Stimulated activated CD4-positive, alpha-beta T cell treated with anti-CD3 and anti-CD28 coated beads, Interleukin-4, amount 100 ng/mL, for 48 hours (primary cell): Measurements from ENCODE around the gene VPS25.
"Not testable (repeated sequence)": the region's sequence is repeated elsewhere in the genome, so short reads cannot be mapped to it uniquely, and the experiment has no call there.

Experiments
- DNase-seq, 2 donors: peaks; one replicate each; pipeline ENCODE4 v3.0.0-alpha.2; 2020; ENCODE audit warnings: low read depth in 2 of 2

VPS25 gene

DNA sequence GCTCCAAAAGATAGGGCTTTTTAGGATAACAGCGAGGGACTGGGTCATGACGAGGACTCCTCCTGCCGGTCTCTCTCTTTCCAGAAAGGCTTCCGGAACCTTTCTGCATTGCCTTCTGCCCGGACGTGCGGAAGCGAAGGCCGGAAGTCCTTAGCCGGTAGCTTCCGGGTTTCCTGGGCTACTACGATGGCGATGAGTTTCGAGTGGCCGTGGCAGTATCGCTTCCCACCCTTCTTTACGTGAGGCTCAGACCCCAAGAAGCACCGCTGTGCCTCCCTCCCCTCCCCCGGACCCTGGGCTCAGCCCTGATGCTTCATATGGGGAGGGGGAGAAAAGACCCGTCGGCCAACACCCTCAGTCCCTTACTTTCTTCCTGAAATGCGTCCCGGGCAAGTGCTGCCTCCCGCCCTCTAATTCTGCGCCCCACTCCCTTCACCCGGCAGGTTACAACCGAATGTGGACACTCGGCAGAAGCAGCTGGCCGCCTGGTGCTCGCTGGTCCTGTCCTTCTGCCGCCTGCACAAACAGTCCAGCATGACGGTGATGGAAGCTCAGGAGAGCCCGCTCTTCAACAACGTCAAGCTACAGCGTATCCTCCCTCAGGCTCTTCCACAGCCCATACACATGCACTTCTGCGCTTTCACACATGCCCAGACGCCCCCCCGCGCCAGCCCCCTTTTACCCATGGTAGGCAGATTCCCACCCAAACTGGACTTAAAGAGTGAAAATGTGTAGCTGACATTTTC is at the start of gene VPS25:
TSS of gene VPS25 (plus strand) at position 160 of the 746 bp plus-strand sequence. CDS start at position 187, 27 bp downstream.
- peak; percentile 59 to 68 for DNase-seq

GRCh38 chr17:42723636-42724035 is 49.6 kb upstream of the VPS25 start:
- no peak for DNase-seq

GRCh38 chr17:42725143-42725542 is 48.1 kb upstream of the VPS25 start:
- DNase-seq = no peak

DNA sequence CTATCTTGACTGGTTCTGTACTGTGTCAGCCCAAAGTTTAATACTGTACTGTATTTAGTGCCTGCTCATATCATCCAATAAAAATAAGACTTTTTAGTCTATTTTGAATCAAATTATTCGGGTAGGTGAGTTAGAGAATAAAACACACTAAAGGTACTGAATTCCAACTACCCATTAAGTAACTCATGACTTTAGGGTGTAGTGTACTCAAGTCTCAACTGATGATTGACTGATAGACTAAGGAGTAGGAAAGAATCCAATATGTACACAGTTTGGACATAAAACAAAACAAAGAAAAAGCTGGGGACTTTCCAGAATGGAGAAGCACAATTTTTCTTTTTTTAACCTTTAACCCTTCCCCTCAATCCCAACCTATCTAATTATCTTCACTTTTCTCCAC is 32.5 kb upstream of the VPS25 start:
- DNase-seq = no peak

DNA sequence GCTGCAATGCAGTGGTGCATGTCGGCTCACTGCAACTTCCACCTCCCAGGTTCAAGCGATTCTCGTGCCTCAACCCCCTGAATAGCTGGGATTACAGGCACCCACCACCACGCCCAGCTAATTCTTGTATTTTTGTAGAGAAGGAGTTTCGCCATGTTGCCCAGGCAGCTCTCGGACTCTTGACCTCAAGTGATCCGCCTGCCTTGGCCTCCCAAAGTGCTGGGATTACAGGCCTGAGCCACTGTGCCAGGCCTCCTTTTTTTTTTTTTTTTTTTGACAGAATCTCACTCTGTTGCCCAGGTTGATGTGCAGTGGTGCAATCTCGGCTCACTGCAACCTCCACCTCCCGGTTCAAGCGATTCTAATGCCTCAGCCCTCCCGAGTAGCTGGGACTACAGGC is 30.3 kb upstream of the VPS25 start:
- DNase-seq = not testable (repeated sequence)

DNA sequence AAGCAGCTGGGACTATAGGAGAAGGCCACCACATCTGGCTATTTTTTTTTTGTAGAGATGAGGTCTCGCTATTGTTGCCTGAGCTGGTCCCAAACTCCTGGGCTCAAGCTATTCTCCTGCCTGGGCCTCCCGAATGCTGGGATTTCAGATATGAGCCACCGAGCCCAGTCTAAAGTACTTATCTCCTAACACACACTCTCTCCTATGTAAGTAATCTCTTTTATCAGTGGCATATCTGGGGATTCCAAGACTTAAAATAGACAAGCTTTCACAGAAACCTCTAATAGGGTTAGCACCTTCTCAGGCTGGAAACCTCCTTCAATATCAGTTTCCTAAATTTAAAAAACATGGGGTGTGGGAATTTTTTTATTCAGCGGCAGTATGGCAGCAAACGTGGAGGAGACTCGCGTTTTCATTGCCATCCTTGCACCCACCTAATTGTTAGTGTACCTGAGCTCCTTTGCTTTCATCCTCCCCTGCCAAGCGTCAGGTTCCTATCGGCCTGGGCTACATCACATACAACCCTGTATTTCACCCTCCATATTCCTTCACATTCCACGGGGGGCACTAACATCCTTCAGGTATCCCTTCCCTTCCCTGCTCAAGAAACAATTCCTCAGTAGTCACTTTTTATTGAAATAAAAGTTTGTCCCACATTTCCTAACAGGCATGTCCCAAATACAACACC is 29.5 kb upstream of the VPS25 start:
- no peak for DNase-seq

DNA sequence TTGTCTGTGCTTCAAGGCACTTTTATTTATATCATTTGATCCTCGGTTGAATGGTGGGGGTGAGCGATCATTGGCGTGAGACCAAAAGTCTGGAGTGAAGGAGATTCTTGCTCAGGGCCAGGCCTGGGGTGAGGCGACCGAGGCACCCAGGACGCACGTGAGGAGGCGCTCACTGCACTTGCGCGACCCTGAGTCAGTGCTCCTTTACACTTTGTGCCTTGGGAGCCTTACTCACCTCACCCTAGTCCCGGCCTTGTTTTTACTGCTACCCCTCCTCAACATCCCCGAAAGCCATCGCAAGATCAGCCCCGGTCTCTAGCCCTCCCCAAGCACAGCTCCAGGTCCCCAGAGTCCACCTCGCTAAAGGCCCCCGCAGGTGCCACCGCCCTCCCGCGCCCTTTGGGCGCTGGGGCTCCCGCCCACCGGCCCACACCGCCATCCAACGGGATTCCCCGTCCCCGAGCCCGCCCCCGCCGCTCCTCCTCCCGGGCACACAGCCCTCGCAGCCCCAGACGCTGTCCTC is 28.9 kb upstream of the VPS25 start:
- DNase-seq = peak; percentile 58 to 70

GRCh38 chr17:42744806-42745617 is 28.2 kb upstream of the VPS25 start, which contains the start of gene EZH1:
Gene EZH1 (minus strand): TSS chr17:42745040. CDS start chr17:42728941, 16,099 bp downstream.
- peak; percentile 86 to 87 for DNase-seq

- no peak for DNase-seq
These were observed 24.9 kb upstream of the VPS25 start for GRCh38 chr17:42748202-42748907.

GRCh38 chr17:42748908-42749798 is 24.1 kb upstream of the VPS25 start:
- no peak for DNase-seq

DNA sequence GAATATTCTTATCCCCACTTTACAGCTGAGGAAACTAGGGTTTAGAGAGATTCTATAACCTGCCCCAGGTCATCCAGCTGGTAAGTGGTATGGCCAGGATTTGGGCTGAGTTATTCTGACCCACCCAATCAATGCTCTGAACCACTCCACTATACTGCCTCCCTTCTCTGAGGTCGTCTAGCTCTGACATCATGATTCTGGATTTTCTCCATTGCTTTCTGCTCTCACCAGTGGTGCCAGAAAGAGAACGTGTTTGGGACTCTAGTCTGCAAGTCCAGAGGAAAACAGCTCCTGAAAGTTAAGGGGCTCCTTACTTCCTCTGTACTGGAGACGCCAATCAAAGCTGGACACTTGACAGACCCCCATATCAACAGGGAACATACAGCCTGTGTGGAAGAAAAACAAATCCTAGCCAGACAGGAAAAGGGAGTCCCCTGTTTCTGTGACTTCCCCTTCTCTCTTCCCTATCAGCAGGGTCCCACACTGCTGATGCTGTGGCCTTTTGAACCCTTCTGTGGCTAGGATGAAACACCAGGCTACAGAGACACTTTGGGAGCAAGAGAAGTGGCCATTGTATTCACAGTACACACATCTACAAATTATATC is 22.4 kb upstream of the VPS25 start:
- DNase-seq = no peak

DNA sequence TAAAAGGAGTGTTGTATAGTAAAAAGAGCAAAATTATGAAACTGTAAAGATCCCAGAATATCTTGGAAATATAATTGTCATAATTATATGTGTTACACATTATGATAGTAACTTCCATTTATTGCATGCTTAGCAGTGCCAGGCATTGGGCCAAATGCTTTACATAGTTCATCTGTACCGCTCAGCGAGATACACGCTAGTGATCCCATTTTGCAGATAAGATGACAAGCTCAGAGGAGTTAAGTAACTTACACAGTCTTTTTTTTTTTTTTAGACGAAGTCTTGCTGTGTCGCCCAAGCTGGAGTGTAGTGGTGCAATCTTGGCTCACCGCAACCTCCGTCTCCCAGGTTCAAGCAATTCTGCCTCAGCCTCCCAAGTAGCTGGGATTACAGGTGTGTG is 21.6 kb upstream of the VPS25 start:
- DNase-seq = no peak

GRCh38 chr17:42754782-42755181 is 18.5 kb upstream of the VPS25 start:
- DNase-seq = no peak

DNA sequence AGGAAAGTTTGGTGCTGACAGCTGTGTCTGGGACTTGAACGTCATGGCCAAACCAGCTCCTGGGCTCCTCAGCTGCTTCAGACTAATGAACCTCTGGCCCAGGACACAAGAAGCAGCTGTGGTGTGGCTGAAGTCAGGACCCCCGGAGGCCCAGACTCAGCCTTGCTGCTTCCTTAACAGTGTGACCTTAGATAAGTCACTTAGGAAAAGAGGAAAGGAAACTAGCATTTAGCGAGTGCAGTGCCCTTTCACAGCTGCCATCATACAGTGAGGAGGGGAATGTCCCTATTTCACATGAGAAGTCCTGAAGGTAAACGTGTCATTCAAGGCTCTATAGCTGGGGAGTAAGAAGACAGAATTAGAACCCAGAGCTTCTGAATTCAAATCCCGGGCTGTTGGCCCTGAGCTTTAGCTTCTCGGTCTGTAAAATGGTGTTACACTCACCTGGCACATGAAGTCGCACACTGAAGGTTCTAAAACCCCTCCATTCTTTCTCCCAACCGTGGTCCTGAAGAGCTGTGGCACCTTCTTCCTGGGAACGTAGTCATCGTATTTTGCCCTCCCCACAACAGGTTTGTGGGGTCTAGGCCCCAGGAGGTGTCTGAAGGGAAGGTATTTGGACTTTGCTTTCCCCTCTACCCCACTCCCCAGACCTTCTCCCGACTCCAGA is 13.1 kb upstream of the VPS25 start:
- no peak for DNase-seq

DNA sequence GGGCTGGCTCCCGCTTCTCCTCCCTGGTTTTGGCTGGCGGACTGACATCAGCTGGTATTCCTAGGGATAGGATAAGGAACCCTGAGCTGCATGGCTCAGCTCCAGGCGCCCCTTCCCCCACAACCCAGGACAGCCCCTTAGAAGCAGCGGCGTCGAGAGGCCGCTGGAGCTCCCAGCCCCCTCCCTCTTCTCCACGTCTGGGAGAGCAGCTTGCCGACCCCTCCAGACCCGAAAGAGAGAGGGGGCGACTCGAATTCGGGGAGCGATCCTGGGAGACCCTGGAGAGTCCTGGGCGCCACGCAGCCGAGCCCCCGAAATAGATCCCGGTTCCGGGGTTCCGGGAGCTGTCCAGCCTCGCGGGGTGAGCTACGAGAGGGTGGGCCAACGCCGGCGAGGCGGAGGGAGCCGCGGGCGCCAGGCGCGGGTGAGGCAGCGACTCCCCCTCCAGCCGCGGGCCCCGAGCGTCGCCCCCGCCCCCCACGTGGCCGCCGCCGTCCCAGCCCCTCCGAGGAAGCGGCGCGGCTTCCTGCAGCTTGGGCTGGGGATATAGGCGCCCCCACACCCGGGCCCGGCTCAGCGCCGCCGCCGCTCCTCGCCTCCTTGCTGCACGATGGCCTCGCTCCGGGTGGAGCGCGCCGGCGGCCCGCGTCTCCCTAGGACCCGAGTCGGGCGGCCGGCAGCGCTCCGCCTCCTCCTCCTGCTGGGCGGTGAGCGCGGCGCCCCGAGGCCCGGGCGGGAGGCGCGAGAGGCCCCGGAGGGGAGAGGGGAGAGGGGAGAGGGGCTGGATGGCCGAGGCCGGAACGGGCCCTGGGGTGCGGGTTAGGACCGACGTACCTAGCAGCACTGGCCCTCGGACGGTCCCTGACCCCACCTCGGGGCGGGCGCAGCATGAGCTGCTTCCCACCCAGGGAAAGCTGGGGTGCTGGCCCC is 12.3 kb upstream of the VPS25 start, which contains the start of gene RAMP2:
TSS of gene RAMP2 (plus strand) at position 576 of the 930 bp plus-strand sequence. CDS start at position 611, 35 bp downstream.
- DNase-seq = no peak

DNA sequence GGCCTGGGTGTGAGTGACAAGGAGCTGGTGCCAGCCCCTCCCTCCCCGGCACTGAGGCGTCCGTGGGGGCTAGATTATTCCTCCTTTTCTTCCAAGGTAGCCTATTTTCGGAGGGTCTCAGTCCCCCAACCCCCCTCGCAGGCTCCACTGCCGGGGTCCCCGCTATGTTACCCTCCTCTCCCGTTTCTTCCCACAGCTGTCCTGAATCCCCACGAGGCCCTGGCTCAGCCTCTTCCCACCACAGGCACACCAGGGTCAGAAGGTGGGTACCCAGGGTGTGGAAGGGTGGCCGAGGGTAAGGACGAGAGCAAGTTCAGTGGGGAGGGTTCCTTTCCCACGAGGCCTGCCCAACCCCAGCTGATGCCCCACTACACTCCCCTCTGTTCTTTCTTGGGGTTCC is 11.6 kb upstream of the VPS25 start:
- DNase-seq = no peak

- no peak for DNase-seq
These were observed 7.1 kb upstream of the VPS25 start for GRCh38 chr17:42766124-42766523.

DNA sequence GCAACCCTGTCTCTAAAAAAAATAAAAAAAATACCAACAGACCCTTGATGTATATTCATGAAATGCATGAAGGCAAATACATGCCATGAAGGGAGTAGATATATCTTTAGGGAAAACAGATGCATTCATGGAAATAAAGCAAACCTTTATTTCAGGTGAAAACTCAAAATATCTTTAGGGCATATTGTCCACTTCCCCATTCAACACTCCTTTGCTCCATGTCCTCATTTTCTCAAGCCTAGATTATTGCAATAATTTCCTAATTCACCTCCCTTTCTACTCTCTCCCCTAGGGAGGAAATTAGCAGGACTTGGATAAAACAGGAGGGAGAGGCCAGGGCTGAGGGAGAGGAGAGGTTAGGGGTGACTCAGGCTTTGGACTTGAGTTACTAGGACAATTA is 5.7 kb upstream of the VPS25 start:
- DNase-seq = no peak
